Fibroblast of skin of back (primary cell): ENCODE measurements around the gene ZNF609. TPM values are rescaled to one million over a fixed set of nuclear protein-coding genes. Genes with fewer than 3 reads are reported as not detected.
A peak's percentile ranks its signal among the peaks of the same experiment; 100 is the strongest.

ENCODE experiments used
- DNase-seq: peaks from one replicate; pipeline ENCODE4 v3.0.0-alpha.2; 2013
- polyA plus RNA-seq, 2 experiments: library from polyadenylated mRNA; unstranded; fragments of 120-200 nt; gene quantifications; one replicate each; pipeline ENCODE4 v1.2.1, GENCODE V29; 2013; ENCODE audit not compliant: insufficient read length in 2 of 2

ZNF609 gene, protein sequence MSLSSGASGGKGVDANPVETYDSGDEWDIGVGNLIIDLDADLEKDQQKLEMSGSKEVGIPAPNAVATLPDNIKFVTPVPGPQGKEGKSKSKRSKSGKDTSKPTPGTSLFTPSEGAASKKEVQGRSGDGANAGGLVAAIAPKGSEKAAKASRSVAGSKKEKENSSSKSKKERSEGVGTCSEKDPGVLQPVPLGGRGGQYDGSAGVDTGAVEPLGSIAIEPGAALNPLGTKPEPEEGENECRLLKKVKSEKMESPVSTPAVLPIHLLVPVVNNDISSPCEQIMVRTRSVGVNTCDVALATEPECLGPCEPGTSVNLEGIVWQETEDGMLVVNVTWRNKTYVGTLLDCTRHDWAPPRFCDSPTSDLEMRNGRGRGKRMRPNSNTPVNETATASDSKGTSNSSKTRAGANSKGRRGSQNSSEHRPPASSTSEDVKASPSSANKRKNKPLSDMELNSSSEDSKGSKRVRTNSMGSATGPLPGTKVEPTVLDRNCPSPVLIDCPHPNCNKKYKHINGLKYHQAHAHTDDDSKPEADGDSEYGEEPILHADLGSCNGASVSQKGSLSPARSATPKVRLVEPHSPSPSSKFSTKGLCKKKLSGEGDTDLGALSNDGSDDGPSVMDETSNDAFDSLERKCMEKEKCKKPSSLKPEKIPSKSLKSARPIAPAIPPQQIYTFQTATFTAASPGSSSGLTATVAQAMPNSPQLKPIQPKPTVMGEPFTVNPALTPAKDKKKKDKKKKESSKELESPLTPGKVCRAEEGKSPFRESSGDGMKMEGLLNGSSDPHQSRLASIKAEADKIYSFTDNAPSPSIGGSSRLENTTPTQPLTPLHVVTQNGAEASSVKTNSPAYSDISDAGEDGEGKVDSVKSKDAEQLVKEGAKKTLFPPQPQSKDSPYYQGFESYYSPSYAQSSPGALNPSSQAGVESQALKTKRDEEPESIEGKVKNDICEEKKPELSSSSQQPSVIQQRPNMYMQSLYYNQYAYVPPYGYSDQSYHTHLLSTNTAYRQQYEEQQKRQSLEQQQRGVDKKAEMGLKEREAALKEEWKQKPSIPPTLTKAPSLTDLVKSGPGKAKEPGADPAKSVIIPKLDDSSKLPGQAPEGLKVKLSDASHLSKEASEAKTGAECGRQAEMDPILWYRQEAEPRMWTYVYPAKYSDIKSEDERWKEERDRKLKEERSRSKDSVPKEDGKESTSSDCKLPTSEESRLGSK (N-terminal part only)
- 18.1 TPM for polyA plus RNA-seq (2013, experiment 1 of 2; ENCODE audit: insufficient read length)
- 16.2 TPM for polyA plus RNA-seq (2013, experiment 2 of 2; ENCODE audit: insufficient read length)

DNA sequence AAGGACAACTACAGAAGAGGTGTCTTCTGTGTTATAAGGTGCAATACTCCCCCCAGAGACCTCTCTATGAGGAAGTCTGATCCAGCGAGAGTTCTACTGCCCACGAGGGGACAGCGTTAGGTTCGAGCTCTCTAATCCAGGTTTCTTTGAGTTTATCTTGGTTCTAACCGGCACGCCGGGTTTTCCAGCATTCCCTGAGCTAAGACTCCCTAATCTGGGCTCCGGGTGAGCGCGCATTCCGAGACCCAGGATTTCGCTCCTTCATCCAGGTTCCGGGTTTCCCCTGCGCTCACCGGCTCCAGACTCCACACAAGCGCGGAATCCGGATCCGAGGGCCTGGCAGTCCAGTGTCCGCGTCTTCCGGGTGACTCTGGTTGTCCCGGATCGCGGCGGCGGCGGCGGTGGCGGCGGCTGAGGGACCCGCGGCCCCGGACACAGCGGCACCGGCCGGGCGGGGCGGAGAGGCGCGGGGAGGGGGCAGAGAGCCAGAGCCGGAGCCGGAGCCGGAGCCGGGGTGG is at the start of gene ZNF609:
Gene ZNF609, plus strand, starts transcription at position 373 of the 518 bp plus-strand sequence. CDS start 38,842 bp downstream, outside the sequence.
- peak; percentile 95 for DNase-seq

DNA sequence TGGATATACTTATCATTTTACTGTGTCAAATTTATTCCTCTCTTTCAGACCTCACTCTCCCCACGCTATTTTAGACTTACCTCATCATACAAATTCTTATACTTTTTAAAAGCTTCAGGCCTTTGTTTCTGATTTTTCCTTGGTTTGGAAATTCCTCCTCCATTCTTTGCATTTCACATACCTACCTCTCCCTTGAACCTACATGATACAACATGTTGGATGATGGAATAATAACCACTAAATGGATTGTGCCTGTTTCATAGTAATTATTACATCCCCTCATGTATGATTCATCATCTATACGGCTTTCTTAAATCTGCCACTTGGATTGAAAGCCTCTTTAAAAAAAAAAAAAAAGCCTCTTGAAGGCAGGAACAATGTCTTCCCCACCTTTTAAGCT is 48.2 kb upstream of the ZNF609 start:
- DNase-seq: no peak

DNA sequence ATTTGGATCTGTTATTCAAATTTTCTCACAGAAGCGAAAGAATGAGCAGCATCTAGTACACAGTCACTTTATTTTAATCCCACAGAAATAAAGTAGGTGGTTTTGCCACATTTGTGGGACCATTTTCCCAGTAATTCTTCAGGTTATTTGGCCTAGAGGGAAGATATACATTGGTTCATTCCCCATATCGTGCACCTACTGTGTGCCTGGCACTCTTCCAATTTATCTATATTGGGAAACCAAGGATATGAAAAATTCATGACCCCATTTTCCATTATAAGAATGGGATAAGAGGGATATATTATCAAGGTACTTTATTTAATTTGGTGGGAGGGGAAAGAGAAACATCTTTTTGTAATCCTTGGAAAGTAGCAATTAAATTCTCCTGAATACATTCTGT is 37.7 kb upstream of the ZNF609 start:
- no peak for DNase-seq

DNA sequence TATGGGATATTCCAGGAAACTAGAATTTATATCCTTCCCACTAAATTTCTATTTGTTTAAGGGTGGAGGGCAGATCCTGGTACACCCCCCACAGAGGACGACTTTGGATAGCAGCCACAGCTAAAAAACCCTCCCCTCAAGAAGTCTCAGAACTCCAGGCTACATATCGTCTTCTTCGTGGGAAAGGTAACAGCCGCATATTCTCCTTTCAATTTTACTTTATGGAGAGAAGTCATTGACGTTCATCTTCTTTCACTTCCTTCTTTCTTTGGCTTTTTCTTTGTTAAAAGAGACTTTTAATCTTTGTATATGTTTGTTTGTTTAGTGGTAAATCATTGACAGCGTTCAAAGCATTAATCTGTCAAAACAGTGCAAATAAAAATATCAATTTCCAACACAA is 36.4 kb upstream of the ZNF609 start:
- DNase-seq: no peak

DNA sequence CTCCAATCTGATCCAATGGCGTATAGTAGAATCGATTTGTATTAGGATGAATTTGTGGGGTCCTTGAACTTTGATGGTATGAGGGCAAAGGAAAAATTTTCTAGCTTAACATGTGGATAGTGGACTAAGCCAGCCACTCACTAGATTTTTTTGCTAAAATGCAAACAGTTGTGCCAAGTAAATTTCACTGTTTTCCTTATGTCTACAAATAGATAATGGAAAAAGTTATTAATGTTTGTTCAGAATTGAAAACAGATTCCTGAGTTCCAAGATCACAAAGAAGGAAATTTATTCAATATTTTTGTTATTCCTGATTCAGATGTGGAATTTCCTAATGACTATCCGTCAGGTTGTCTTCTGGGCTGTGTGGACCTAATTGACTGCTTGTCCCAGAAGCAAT is 35.2 kb upstream of the ZNF609 start:
- DNase-seq: no peak

DNA sequence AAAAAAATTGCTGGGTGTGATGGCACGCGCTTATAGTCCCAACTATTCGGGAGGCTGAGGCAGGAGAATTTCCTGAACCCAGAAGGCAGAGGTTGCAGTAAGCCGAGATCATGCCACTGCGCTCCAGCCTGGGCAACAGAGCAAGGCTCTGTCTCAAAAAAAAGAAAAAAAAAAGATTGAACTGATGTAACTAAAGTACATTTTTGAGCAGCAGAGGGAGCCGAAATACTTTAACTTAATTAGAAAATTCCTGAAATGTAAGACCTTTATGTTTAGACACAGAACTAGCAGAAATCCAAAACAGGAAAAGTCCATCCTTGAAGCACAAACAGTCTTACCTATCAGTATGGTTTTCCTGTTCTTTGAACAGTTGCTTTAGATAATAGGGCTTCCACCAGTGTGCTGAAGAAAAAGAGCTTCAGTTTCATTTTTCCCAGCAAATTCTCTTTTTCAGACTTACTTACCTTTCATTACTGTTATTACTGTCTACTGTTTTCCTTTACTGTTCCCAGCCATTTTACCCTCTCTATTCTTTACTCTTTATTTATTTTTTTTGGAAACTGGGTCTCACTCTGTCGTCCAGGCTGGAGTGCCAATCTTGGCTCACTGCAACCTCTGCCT is 33.4 kb upstream of the ZNF609 start:
- DNase-seq: peak; percentile 35

DNA sequence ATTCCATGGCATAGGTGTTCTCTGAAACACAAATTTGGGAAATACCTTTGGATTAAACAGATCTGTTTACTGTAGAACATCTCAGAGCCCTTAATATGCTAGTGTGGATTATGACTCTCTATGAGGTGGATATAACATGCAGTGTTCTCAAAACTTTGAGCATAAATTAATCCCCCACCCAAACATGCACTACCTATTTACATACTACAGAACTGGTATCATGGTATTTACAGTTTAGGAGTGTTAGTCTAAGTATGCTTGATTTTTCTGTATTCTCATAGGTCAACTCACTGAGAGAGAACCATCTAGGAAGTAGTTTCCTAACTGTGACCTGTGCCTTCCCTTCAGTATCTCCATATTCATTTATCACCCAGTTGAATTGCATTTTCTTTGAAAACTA is 30.9 kb upstream of the ZNF609 start:
- DNase-seq: no peak

DNA sequence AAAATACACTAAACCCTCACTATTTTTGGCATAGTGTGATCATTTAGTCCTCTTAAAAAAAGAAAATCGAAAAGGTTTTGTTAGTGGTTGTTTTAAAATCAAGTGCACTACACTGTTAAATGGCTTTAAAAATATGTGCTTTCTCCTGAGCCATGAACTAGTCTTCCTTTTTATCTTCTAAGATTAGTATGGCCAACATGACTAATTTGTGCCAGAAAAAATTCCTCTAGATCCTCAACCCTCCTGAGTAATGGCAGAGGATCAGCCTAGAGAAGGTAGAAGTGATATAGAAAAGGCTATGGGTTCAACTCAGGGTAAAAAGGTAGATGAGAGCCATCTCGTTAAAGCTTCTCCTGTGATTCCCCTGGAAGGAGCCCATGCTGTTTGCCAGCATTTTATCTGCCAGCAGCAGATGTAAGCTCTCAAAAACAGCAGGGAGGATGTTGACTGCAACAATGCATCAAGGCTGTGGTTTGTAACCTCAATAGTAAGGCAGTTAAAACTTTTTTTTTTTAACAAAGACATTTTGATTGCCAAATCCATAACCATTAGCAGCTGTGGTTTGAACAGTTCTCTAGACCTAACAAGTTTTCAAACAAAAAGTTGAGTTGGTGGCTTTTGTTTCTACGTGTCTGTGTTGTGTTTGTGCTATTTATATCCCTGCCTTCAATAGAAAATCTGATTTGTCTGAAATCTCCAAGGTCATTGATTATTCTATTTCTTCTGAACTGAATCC is 30.2 kb upstream of the ZNF609 start:
- DNase-seq: peak; percentile 44

DNA sequence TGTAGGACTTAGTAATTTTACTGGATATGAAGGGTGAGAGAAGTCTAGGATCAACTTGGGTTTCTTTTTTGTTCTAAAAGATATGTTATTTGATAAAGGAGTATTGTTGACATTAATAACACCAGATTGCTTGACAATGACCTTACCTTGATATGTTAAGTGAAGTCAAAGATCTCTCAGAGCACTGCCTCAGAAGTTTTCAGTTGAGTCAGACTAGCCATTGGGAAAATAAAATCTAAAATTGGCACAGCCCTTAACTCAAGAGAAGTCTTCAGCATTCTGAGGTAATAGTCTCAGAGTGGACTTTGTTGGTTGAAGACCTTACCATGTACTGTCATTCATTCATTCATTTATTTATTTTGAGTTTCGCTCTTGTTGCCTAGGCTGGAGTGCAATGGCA is 22.4 kb upstream of the ZNF609 start:
- no peak for DNase-seq

DNA sequence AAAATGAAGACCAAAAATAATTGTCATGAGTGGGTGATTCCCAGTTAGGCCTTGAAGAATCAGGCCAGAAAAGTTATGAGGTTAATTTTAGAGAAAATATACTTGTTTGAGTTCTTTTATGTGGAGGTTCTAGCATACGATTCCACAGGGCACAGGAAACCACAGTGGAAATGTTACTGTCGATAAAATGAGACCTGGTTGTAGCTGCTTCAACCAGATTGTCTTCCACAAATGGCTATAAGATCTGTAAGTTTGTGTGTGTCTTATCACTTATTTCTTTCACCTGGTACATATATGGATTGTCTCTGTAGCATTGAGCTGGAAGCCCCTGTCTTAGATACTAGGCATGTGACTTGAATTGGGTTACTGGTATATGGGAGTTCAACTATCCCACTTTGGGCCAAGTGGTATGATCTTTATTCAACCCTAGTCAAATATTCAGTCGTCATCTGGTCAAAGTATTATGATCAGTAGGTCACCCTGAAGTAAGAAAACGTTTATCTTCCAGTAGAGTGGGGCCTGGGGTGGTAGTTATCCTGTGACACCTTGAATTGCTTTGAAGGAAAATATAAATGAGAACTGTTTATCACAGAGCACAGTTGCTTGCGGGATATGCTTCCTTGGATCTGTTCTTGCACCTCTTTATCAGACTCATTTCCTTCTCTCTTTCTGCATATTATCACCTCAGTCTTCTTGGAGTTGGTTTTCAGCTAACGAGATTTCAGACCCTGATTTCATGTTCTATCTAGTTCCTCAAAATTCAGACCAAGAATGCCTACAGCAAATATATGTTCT is 21.5 kb upstream of the ZNF609 start:
- no peak for DNase-seq

DNA sequence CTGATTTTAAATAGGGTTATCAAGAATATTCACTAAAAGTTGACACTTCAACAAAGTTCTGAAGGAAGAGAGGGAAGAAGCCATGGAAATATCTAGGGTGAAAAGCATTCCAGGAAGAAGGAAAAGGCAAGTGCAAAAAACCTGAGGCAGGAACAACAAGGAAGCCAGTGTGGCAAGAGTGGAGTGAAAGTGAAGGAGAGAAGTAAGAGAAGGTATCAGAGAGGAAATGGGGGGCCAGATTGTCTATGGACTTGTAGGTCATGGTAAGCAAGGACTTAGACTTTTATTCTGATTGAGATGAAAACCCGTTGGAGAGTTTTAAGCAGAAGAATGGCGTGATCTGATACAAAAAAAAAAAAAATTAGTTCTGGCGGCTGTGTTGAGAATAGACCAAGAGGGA is 18.5 kb upstream of the ZNF609 start:
- DNase-seq: no peak

DNA sequence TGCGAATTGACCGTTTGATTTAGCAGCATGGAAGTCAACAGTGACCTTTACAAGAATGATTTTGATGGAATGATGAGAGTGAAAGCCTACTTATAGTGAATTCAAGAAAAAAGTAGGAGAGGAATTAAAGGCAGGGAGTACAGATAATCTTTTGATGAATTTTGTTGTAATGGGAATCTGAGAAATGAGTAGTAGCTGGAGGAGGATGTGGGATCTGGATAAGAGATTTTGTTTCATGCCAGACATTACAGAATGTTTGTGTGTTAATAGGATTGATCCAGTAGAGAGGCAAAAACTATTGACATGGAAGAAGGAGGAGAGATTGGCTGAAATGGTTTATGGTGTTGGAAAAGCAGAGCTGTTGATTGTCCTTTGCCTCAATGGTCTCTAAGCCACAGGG is 17.4 kb upstream of the ZNF609 start:
- DNase-seq: no peak

DNA sequence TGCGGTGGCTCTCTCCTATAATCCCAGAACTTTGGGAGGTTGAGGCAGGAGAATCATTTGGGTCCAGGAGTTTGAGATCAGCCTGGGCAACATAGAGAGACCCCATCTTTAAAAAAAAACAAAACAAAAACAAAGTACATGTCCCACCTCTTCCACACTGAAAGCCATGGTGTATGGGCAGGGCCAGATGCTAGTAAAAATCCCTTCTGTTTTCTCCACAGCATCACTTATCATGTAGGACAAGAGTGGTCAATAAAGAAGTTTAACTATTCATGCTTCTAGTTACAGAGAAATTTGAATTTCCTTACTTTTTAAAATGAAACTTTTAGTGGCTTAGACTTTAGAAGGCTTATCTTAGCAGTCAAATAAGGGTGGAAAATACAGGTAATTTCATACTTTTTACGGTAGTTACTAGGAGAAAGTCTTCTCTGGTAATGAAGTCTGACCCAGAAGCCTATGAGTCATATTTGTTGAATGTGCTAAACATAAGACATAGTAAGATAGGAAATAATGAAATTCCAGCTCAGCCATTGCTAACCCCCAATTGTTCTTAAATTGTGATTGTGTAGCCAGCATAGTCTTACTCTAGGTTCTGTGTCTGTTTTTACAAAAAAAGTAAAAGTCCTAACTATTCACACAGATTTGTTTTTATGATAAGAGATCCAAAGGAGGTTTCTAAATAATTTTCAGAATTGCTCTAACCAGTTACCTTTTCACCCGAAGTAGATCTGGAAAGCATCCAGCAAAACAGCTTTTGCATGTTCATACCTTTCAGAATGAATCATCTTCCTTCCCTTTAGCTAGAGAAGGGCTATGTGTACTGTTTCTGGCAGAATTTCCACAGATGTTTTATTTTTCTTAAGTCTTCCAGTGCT is 16.4 kb upstream of the ZNF609 start:
- peak; percentile 76 for DNase-seq

DNA sequence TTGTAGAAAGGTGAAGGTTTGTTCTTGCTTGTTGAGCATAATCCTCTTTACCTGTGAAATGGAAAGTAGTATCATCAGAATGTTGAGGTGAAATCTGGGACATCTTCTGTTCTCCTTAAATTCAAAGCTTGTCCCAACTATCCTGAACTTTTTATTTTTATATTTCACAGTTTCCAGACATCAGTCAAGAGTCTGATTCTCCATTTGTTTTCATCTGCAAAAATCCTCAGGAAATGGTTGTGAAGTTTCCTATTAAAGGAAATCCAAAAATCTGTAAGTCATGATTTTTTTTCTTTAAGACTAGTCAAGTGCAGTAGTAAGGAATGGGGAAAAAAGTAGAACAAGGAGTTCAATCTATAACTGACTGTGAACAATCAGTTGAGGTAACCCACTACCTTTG is 15.5 kb upstream of the ZNF609 start:
- DNase-seq: no peak

DNA sequence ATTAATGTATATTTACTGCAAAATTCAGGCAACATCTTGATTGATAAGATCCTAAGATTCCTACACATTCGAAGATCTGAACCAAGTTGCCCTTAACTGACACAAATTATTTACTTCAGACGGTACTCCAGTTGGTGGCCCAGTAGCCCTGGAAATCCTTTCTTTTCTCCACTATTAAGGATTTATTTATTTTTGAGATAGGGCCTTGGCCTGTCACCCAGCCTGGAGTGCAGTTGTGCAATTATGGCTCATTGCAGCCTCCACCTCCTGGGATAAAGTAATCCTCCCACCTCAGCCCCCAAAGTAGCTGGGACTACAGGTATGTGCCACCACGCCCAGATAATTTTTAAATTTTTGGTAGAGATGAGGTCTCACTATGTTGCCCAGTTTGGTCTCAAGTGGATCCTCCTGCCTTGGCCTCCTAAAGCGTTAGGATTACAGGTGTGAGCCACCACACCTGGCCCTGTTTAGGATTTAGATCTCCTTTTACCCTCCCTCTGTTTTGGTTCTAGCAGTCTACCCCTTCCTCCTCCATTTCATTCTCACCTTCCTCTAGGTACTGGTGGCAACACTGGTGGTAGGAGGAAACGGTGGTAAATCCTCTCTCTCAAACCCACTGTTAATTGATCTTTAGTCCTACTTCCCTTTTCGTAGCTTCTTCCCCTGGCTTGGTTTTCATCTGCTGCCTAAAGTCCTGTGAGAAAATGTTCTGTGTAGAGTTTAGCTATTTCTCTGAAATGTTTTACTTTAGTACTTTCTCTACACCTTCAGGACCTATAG is 12.7 kb upstream of the ZNF609 start:
- no peak for DNase-seq

DNA sequence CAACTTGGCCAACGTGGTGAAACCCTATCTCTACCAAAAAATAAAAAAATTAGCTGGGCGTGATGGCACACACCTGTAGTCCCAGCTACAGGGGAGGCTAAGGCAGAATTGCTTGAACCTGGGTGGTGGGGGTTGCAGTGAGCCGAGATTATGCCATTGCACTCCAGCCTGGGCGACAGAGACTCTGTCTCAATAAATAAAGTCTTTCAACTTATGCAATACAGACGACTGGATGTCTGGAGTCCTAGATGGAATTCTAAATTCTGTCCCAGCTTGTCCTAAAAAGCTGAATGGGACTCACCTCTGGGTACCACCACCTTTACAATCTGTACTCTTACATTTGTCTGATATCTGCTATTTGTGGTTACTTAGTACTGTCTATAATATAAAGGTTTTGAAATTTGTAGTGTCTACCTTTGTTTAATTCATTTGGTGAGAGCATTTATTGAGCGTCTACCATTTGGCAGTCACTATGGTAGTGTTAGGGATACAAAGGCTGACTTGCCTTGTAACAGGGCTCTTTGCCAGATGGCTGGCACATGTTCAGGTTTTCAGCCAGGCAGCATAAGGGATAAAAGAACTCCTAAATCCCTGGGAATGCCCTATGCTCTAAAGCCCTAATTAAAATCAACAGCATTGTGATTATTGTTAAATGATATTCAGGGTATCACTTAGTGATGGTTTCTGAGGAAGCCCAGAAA is 7.2 kb upstream of the ZNF609 start:
- no peak for DNase-seq

DNA sequence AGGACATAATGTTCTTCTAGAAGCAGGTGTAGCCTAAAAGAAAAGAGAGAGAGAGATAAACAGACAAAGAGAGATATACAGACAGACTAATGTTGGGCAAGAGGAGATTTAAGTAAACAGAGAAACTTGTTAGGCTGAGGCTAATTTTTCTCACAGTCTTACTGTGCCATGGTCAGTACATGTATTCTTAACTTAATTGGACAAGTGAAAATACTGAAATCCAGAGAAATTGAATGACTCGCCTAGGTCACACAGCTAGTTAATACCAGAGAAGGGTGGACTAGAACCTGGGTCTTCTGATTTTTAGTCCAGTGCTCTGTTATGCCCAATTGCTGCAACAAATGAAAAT is 6.7 kb upstream of the ZNF609 start:
- DNase-seq: no peak

DNA sequence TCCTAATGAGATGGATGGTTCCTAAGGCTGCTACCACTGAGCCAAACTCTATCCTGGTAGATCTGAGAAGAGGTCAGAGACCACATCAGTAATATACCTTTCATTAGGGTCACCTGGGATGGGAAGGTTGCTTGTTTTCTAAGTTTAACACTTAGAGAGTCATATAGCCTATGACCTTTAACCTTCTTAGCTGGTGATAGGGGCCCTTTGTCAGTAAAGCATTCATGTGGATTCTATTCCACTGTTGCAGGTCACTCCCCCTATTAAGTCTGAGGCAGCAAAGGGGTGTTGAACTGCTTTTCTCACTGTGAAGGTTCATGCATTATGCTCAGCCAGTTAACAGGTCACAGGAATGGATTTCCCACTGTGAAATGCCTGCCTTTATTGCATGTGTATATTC is 6.1 kb upstream of the ZNF609 start:
- DNase-seq: no peak
